IMR-90 (cell line): ENCODE results near the gene METTL27. TPM values are rescaled to one million over a fixed set of nuclear protein-coding genes. Genes with fewer than 3 reads are reported as not detected.

Source experiments
- ATAC-seq: fragments of 200-7000 bp; cut with Tn5 transposase; 2 replicates; pipeline ENCODE4 v1.9.1; 2020; ENCODE audit warnings: low read depth, mild to moderate bottlenecking, moderate library complexity
- BruUV-seq: library from RNA; stranded (reverse); fragments of 400-500 nt; replicated peaks from 2 replicates; lab custom pipeline; 2021; lab: Mats Ljungman, UMichigan
- CTCF ChIA-PET: fragments of 300-600 bp; formaldehyde crosslinking; extraction: SDS; loops from one replicate; lab custom pipeline; 2021; ENCODE audit warnings: antibody characterized with exemption; lab: Yijun Ruan, JAX
- POLR2A ChIA-PET: fragments of 300-600 bp; sonication (Branson Sonifier 250); formaldehyde crosslinking; loops from one replicate; lab custom pipeline; 2022; ENCODE audit warnings: antibody characterized with exemption; ENCODE audit not compliant: unreplicated experiment; lab: Charles Lee
- DNase-seq: peaks from one replicate; pipeline ENCODE4 v3.0.0; 2013
- H2AFZ ChIP-seq: replicated peaks from 2 replicates; pipeline ENCODE3; 2013; ENCODE audit warnings: low read length, mild to moderate bottlenecking; ENCODE audit not compliant: poor library complexity
- H2AK5ac ChIP-seq: 2 replicates; pipeline ENCODE4 v1.6.1; 2013; ENCODE audit warnings: low read depth, low read length, inconsistent platforms
- H2AK9ac ChIP-seq: replicated peaks from 2 replicates; pipeline ENCODE3; 2013; ENCODE audit warnings: mild to moderate bottlenecking, low read depth, low read length, moderate library complexity; ENCODE audit not compliant: poor library complexity
- H2BK120ac ChIP-seq: 2 replicates; pipeline ENCODE4 v1.6.1; 2013; ENCODE audit warnings: low read depth, low read length, inconsistent platforms
- H2BK15ac ChIP-seq: 3 replicates; pipeline ENCODE4 v1.6.1; 2013; ENCODE audit warnings: low read depth, low read length, inconsistent platforms
- H2BK20ac ChIP-seq: 2 replicates; pipeline ENCODE4 v1.6.1; 2013; ENCODE audit warnings: low read depth, mild to moderate bottlenecking, inconsistent platforms, low read length, moderate library complexity
- H2BK5ac ChIP-seq: 2 replicates; pipeline ENCODE4 v1.6.1; 2013; ENCODE audit warnings: mild to moderate bottlenecking, low read depth, low read length, inconsistent platforms; ENCODE audit not compliant: poor library complexity, severe bottlenecking
- H3K14ac ChIP-seq: replicated peaks from 2 replicates; pipeline ENCODE4 v1.6.1; 2013; ENCODE audit warnings: low read depth, low read length, inconsistent platforms
- H3K18ac ChIP-seq: 2 replicates; pipeline ENCODE4 v1.6.1; 2013; ENCODE audit warnings: low read depth, low read length, control low read depth
- H3K23ac ChIP-seq: 2 replicates; pipeline ENCODE4 v1.6.1; 2013; ENCODE audit warnings: low read depth, low read length, inconsistent platforms
- H3K27ac ChIP-seq: 2 replicates; pipeline ENCODE4 v1.5.1; 2013; ENCODE audit warnings: mild to moderate bottlenecking, control low read depth, low read length; ENCODE audit not compliant: insufficient read depth
- H3K27me3 ChIP-seq: 2 replicates; pipeline ENCODE4 v1.6.1; 2013; ENCODE audit warnings: low read length; ENCODE audit not compliant: control insufficient read depth, insufficient read depth
- H3K36me3 ChIP-seq: 2 replicates; pipeline ENCODE4 v1.6.1; 2013; ENCODE audit warnings: low read length, mixed read lengths; ENCODE audit not compliant: control insufficient read depth, insufficient read depth
- H3K4ac ChIP-seq: 2 replicates; pipeline ENCODE4 v1.6.1; 2013; ENCODE audit warnings: low read depth, low read length, inconsistent platforms
- H3K4me1 ChIP-seq: 2 replicates; pipeline ENCODE4 v1.6.1; 2013; ENCODE audit warnings: low read length, mixed read lengths; ENCODE audit not compliant: control insufficient read depth, insufficient read depth
- H3K4me2 ChIP-seq: 2 replicates; pipeline ENCODE4 v1.6.1; 2013; ENCODE audit warnings: low read depth, mild to moderate bottlenecking, control low read depth, low read length, moderate library complexity
- H3K4me3 ChIP-seq: 2 replicates; pipeline ENCODE4 v1.5.1; 2013; ENCODE audit warnings: low read depth, mild to moderate bottlenecking, control low read depth, low read length, moderate library complexity; ENCODE audit not compliant: insufficient read depth
- H3K56ac ChIP-seq: 2 replicates; pipeline ENCODE4 v1.6.1; 2013; ENCODE audit warnings: low read length, inconsistent platforms; ENCODE audit not compliant: insufficient read depth; ENCODE audit errors: extremely low read depth
- H3K79me1 ChIP-seq, 2 experiments: 2 replicates each; pipeline ENCODE4 v1.6.1; 2013; ENCODE audit warnings: low read length in 2 of 2, inconsistent platforms in 1 of 2, low read depth in 1 of 2
- H3K9ac ChIP-seq: 2 replicates; pipeline ENCODE4 v1.6.1; 2013; ENCODE audit warnings: low read depth, low read length, control low read depth
- H3K9me1 ChIP-seq: 2 replicates; pipeline ENCODE4 v1.6.1; 2013; ENCODE audit warnings: low read length, inconsistent platforms; ENCODE audit not compliant: insufficient read depth
- H3K9me3 ChIP-seq: 2 replicates; pipeline ENCODE4 v1.6.1; 2013; ENCODE audit warnings: low read length; ENCODE audit not compliant: control insufficient read depth, insufficient read depth
- H4K20me1 ChIP-seq: 2 replicates; pipeline ENCODE4 v1.6.1; 2013; ENCODE audit warnings: low read length, inconsistent platforms; ENCODE audit not compliant: insufficient read depth
- H4K5ac ChIP-seq: 2 replicates; pipeline ENCODE4 v1.6.1; 2013; ENCODE audit warnings: mild to moderate bottlenecking, low read depth, low read length, control low read depth
- H4K8ac ChIP-seq, 2 experiments: 2 replicates each; pipeline ENCODE4 v1.6.1; 2013; ENCODE audit warnings: low read depth in 2 of 2, low read length in 2 of 2, control low read depth in 1 of 2, inconsistent platforms in 1 of 2
- H4K91ac ChIP-seq: 2 replicates; pipeline ENCODE4 v1.6.1; 2013; ENCODE audit warnings: low read depth, low read length, inconsistent platforms; ENCODE audit not compliant: insufficient read depth
- BHLHE40 ChIP-seq: fragments of 150-350 bp; IDR thresholded peaks from 2 replicates; pipeline ENCODE4 v1.6.1; 2016; ENCODE audit warnings: mild to moderate bottlenecking, low read depth, low read length
- CHD1 ChIP-seq: IDR thresholded peaks from 2 replicates; pipeline ENCODE4 v1.6.1; 2012; ENCODE audit warnings: low read depth, low read length, improper control_type of control experiment
- FOS ChIP-seq: fragments of 150-350 bp; IDR thresholded peaks from 2 replicates; pipeline ENCODE4 v1.6.1; 2016; ENCODE audit warnings: low read depth, low read length
- MAFK ChIP-seq: IDR thresholded peaks from 2 replicates; pipeline ENCODE4 v1.6.1; 2012; ENCODE audit warnings: low read depth, low read length, improper control_type of control experiment
- MXI1 ChIP-seq: IDR thresholded peaks from 2 replicates; pipeline ENCODE4 v1.6.1; 2012; ENCODE audit warnings: low read depth, mild to moderate bottlenecking, low read length, moderate library complexity, borderline replicate concordance
- SMC3 ChIP-seq: fragments of 150-350 bp; IDR thresholded peaks from 2 replicates; pipeline ENCODE4 v1.6.1; 2016; ENCODE audit warnings: low read depth, mild to moderate bottlenecking, antibody characterized with exemption, low read length, moderate library complexity
- WGBS, 2 experiments: methylation state at CpG; one replicate each; pipeline versions ENCODE4 v1.1.5 to v1.1.7; 2013; ENCODE audit warnings: missing lambda C conversion rate in 2 of 2; ENCODE audit not compliant: insufficient read length in 1 of 2; ENCODE audit errors: extremely low coverage in 2 of 2; 5-methylcytosine and 5-hydroxymethylcytosine counted together
- dilution Hi-C: fragments of 300-500 bp; cut with HindIII; formaldehyde crosslinking; loops from one replicate; pipeline ENCODE4 v1.14.3; 2018; ENCODE audit warnings: low sequenced_read_pairs; ENCODE audit not compliant: unreplicated experiment
- in situ Hi-C: fragments of 300-500 bp; cut with MboI; formaldehyde crosslinking; loops from 3 replicates; pipeline ENCODE4 v1.14.3; 2019; ENCODE audit warnings: low sequenced_read_pairs, inconsistent platforms, mixed read lengths
- intact Hi-C: fragments of 100-400 bp; cut with micrococcal nuclease; formaldehyde crosslinking; loops from 2 replicates; pipeline ENCODE4 v1.10.0; 2022
- polyA plus RNA-seq, 3 experiments: library from polyadenylated mRNA; depleted of rRNA; stranded (reverse); fragments of >200 nt; gene quantifications; 2 replicates each; pipeline ENCODE4 v1.2.3, GENCODE V29; 2012; ENCODE audit warnings: low replicate concordance in 1 of 3
- total RNA-seq: library from RNA; depleted of rRNA; stranded (reverse); fragments of >200 nt; gene quantifications from 2 replicates; pipeline ENCODE4 v1.2.3, GENCODE V29; 2012

Gene METTL27
- total and polyA plus RNA-seq, 2 of the 4 experiments (the other 2 are of a cell fraction), result 2.3 to 4.3 TPM

GRCh38 chr7:73887762-73888161, 45.4 kb upstream of the METTL27 start:
- Histone ChIP-seq H3K9ac (no peak overlapping the region), H3K27me3 (no peaks in the 10 kb centered on the region), H4K8ac (no peak overlapping the region), H3K56ac (no peak overlapping the region), H3K27ac (no peak overlapping the region), H3K4me1 (peaks cover 24% of the 10 kb centered on the region), H2BK20ac (peak overlapping the region; percentile 94; the same call in 1 of the 2 replicates), H2BK120ac (peak overlapping the region; percentile 91), H3K79me1 (no peaks in the 10 kb centered on the region), H2BK15ac (0 out of 3 replicates have a peak overlapping the region, but pooled peaks have one; percentile 60), H4K5ac (no peak overlapping the region), H3K4me3 (no peak overlapping the region), H3K9me3 (no peaks in the 10 kb centered on the region), H3K23ac (no peak overlapping the region), H3K9me1 (peaks cover 15% of the 10 kb centered on the region), H2AK9ac (no peak overlapping the region), H3K4me2 (no peak overlapping the region), H4K20me1 (no peaks in the 10 kb centered on the region), H3K36me3 (no peaks in the 10 kb centered on the region), H2AK5ac (peak overlapping the region; percentile 90; the same call in 1 of the 2 replicates), H2AFZ (no peak overlapping the region), H3K18ac (no peak overlapping the region), H3K14ac (no peak overlapping the region), H4K91ac (peak overlapping the region; percentile 67), H3K4ac (peak overlapping the region; percentile 95; the same call in 1 of the 2 replicates), H2BK5ac (no peak overlapping the region)
- ChIA-PET POLR2A (no interaction called here), CTCF (no interaction called here)
- ATAC-seq (no peak), DNase-seq (no peak)
- BruUV-seq, result no TSS peak
- no peak for TF ChIP-seq SMC3
- TF ChIP-seq CHD1, result no peak
- no peak for TF ChIP-seq MAFK
- TF ChIP-seq FOS, result no peak
- no peak for TF ChIP-seq BHLHE40
- TF ChIP-seq MXI1, result no peak
- intact Hi-C loops (no loop called here), in situ Hi-C loops (no loop called here), dilution Hi-C loops (no loop called here)
- 80% methylated on average over 4 of the region's 5 CpGs; no CpG with 5 or more reads in 1 of the 2 experiments for WGBS, 2 experiments
